Progenitor cell of endocrine pancreas (in vitro differentiated cells): ENCODE results near the gene CALR3. TPM values are rescaled to one million over a fixed set of nuclear protein-coding genes. Genes with fewer than 3 reads are reported as not detected.
"Not testable (repeated sequence)": the region's sequence is repeated elsewhere in the genome, so short reads cannot be mapped to it uniquely, and the experiment has no call there.

ENCODE experiments used
- DNase-seq: peaks from one replicate; pipeline ENCODE4 v3.0.0; 2021; ENCODE audit warnings: low spot score; ENCODE audit not compliant: unreplicated experiment
- H3K27ac Mint-ChIP-seq: 2 replicates; pipeline ENCODE4 v1.8.0; 2021; ENCODE audit warnings: mild to moderate bottlenecking, moderate library complexity, mixed read lengths
- H3K27me3 Mint-ChIP-seq: 2 replicates; pipeline ENCODE4 v1.8.0; 2021; ENCODE audit warnings: mixed read lengths
- H3K36me3 Mint-ChIP-seq: 2 replicates; pipeline ENCODE4 v1.8.0; 2022; ENCODE audit warnings: mixed read lengths; ENCODE audit not compliant: insufficient read depth
- H3K4me1 Mint-ChIP-seq: 2 replicates; pipeline ENCODE4 v1.8.0; 2021; ENCODE audit warnings: low read depth, mixed read lengths
- H3K4me3 Mint-ChIP-seq: 2 replicates; pipeline ENCODE4 v1.8.0; 2021; ENCODE audit warnings: low read depth, mild to moderate bottlenecking, moderate library complexity, mixed read lengths
- H3K9me3 Mint-ChIP-seq: 2 replicates; pipeline ENCODE4 v1.8.0; 2021; ENCODE audit warnings: low read depth, mixed read lengths
- CTCF ChIP-seq: fragments of 200-600 bp; sonication (generic); IDR thresholded peaks from one replicate; pipeline ENCODE4 v1.5.0; 2021; ENCODE audit warnings: antibody characterized with exemption, mild to moderate bottlenecking; ENCODE audit not compliant: unreplicated experiment
- total RNA-seq: library from RNA; stranded (reverse); gene quantifications from 2 replicates; pipeline ENCODE4 v1.2.1, GENCODE V29; 2021

CALR3 gene
- total RNA-seq, 1 donor from 2014 or later, result not detected

GRCh38 chr19:16509141-16510061 is 13.4 kb upstream of the CALR3 start:
- no peak overlapping the region for H3K4me3 Mint-ChIP-seq
- no peak for DNase-seq
- peaks cover 16% of the 10 kb centered on the region for H3K36me3 Mint-ChIP-seq
- H3K4me1 Mint-ChIP-seq, result no peaks in the 10 kb centered on the region
- TF ChIP-seq CTCF, result no peak
- no peaks in the 10 kb centered on the region for H3K9me3 Mint-ChIP-seq
- H3K27me3 Mint-ChIP-seq, result no peaks in the 10 kb centered on the region
- H3K27ac Mint-ChIP-seq, result no peak overlapping the region

GRCh38 chr19:16508546-16508945 is 12.6 kb upstream of the CALR3 start:
- Mint-ChIP-seq H3K4me3 (no peak overlapping the region), H3K9me3 (no peaks in the 10 kb centered on the region), H3K4me1 (no peaks in the 10 kb centered on the region), H3K27ac (no peak overlapping the region), H3K27me3 (no peaks in the 10 kb centered on the region), H3K36me3 (peaks cover 18% of the 10 kb centered on the region)
- no peak for DNase-seq
- no peak for TF ChIP-seq CTCF

- Mint-ChIP-seq H3K9me3 (no peaks in the 10 kb centered on the region), H3K4me1 (no peaks in the 10 kb centered on the region), H3K4me3 (no peak overlapping the region), H3K27ac (no peak overlapping the region), H3K36me3 (peaks cover 16% of the 10 kb centered on the region), H3K27me3 (no peaks in the 10 kb centered on the region)
- TF ChIP-seq CTCF, result no peak
- no peak for DNase-seq
These were observed 11.0 kb upstream of the CALR3 start for GRCh38 chr19:16506961-16507360.

GRCh38 chr19:16506161-16506560 is 10.2 kb upstream of the CALR3 start:
- not testable (repeated sequence) for H3K9me3 Mint-ChIP-seq, H3K4me1 Mint-ChIP-seq, H3K4me3 Mint-ChIP-seq, DNase-seq, H3K27me3 Mint-ChIP-seq, H3K27ac Mint-ChIP-seq
- H3K36me3 Mint-ChIP-seq, result peaks cover 17% of the 10 kb centered on the region

GRCh38 chr19:16504271-16504670 is 8.3 kb upstream of the CALR3 start:
- Mint-ChIP-seq H3K27ac (no peak overlapping the region), H3K4me3 (no peak overlapping the region), H3K27me3 (no peaks in the 10 kb centered on the region), H3K9me3 (no peaks in the 10 kb centered on the region), H3K36me3 (peaks cover 17% of the 10 kb centered on the region), H3K4me1 (no peaks in the 10 kb centered on the region)
- no peak for DNase-seq
- no peak for TF ChIP-seq CTCF

GRCh38 chr19:16497837-16498236 is 1.9 kb upstream of the CALR3 start:
- TF ChIP-seq CTCF, result no peak
- Mint-ChIP-seq H3K9me3 (no peaks in the 10 kb centered on the region), H3K4me1 (peaks cover 12% of the 10 kb centered on the region), H3K27ac (no peak overlapping the region), H3K4me3 (peak overlapping the region; percentile 92), H3K36me3 (peaks cover 6% of the 10 kb centered on the region), H3K27me3 (no peaks in the 10 kb centered on the region)
- DNase-seq, result no peak
